AG10803 (cell line): Measurements from ENCODE around the gene STRA8.
"Not testable (repeated sequence)": the region's sequence is repeated elsewhere in the genome, so short reads cannot be mapped to it uniquely, and the experiment has no call there.

Source experiments
- DNase-seq: peaks from one replicate; pipeline ENCODE4 v3.0.0; 2010; ENCODE audit warnings: low read depth
- H3K4me3 ChIP-seq: 2 replicates; pipeline ENCODE4 v1.5.1; 2011; ENCODE audit warnings: mild to moderate bottlenecking, low read length, control low read depth
- CTCF ChIP-seq: conservative IDR thresholded peaks from 2 replicates; pipeline ENCODE4 v1.5.1; 2011; ENCODE audit warnings: mild to moderate bottlenecking, low read length, control low read depth, inconsistent platforms

The STRA8 gene

DNA sequence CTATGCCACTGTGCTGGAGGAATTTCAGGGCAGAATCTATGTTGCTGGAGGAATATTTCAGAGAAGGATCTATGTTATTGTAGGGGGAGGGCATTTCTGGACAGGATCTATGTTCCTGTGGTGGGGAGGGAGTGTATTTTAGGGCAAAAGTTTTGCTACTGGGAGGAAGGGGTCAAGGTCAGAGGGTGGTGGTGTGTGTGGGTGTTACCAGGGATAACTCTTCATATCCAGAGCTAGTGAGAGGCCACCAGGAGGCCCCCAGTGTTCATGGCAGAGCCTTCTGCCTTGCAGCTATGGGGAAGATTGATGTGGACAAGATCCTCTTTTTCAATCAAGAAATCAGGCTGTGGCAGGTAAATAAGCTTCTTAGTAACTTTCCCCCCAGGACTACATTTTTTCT, 2.0 kb upstream of the STRA8 start:
- H3K4me3 ChIP-seq: no peak overlapping the region
- no peak for DNase-seq
- TF ChIP-seq CTCF: no peak

GRCh38 chr7:135232087-135232486, 1.6 kb upstream of the STRA8 start:
- no peak for DNase-seq
- no peak overlapping the region for H3K4me3 ChIP-seq
- TF ChIP-seq CTCF: no peak

DNA sequence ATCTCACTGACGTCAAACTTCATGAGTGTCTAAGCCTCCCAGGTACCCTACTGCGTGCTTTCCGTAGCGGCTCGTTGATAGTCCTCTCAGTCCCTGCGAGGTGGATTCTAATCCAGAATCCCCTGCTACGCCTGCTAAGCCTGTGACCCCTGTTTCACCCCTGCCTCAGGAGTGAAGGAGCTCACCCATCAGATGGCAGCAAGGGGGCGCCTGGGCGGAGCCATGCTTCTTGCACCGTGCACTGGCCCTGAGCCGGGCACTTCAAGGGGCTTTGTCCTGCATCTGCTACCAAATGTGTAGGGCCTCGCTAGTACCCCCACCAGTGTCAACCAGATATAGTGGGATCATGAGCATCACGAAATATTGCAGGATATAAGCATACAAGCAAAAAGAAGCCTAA, 918 bp upstream of the STRA8 start:
- no peak overlapping the region for H3K4me3 ChIP-seq
- no peak for DNase-seq
- TF ChIP-seq CTCF: no peak

GRCh38 chr7:135234095-135234494, 457 bp downstream of the STRA8 start:
- not testable (repeated sequence) for H3K4me3 ChIP-seq, DNase-seq

GRCh38 chr7:135234727-135235126, 1.1 kb downstream of the STRA8 start:
- no peak for DNase-seq
- TF ChIP-seq CTCF: no peak
- H3K4me3 ChIP-seq: no peak overlapping the region

DNA sequence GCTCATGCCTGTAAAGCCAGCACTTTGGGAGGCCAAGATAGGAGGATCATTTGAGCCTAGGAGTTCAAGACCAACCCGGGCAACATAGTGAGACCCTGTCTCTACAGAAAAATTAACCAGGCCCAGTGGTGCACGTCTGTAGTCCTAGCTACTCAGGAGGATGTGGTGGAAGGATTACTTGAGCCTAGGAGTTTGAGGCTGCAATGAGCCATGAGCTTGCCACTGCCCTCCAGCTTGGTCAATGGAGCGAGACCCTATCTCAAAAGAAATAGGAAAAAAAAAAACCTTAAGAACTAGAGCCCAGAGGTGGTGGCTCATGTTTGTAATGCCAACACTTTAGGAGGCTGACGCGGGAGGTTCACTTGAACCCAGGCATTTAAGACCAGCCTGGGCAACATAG, 2.2 kb downstream of the STRA8 start:
- DNase-seq: no peak

GRCh38 chr7:135236727-135237126, 3.1 kb downstream of the STRA8 start:
- TF ChIP-seq CTCF: no peak
- no peak for DNase-seq
- H3K4me3 ChIP-seq: no peak overlapping the region

More for the DNA sequence above, 2.2 kb downstream of the STRA8 start:
- TF ChIP-seq CTCF: no peak
- no peak overlapping the region for H3K4me3 ChIP-seq

GRCh38 chr7:135238112-135238744, 4.6 kb downstream of the STRA8 start:
- H3K4me3 ChIP-seq: no peak overlapping the region
- peak; percentile 16 for TF ChIP-seq CTCF
- DNase-seq: no peak
